ENCODE data around the gene CRYZL1.

The CRYZL1 gene

DNA sequence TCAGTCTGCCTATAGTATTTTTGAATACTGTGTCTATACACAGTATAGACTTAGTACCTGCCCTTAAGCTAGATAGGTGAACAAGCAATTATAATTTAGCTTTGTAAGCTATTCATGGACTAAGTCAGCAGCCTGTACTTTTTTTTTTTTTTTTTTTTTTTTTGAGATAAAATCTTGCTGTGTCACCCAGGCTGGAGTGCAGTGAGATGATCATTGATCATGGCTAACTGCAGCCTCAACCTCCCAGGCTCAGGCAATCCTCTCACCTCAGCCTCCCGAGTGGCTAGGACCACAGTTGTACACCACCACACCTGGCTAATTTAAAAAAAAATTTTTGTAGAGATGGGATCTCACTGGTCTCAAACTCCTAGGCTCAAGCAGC lies 18.0 kb upstream of the CRYZL1 start:
- H3K4me1 Mint-ChIP-seq = peaks cover 21% of the 10 kb centered on the region
- no peak for DNase-seq
- H3K27me3 Mint-ChIP-seq (ENCODE audit: low read depth, poor library complexity) = no peaks in the 10 kb centered on the region
- H3K27ac Mint-ChIP-seq = no peak overlapping the region
- H3K36me3 Mint-ChIP-seq (ENCODE audit: low read depth) = peaks cover 73% of the 10 kb centered on the region
- peaks cover 28% of the 10 kb centered on the region for H3K9me3 Mint-ChIP-seq
- TF ChIP-seq, protein P1, sequence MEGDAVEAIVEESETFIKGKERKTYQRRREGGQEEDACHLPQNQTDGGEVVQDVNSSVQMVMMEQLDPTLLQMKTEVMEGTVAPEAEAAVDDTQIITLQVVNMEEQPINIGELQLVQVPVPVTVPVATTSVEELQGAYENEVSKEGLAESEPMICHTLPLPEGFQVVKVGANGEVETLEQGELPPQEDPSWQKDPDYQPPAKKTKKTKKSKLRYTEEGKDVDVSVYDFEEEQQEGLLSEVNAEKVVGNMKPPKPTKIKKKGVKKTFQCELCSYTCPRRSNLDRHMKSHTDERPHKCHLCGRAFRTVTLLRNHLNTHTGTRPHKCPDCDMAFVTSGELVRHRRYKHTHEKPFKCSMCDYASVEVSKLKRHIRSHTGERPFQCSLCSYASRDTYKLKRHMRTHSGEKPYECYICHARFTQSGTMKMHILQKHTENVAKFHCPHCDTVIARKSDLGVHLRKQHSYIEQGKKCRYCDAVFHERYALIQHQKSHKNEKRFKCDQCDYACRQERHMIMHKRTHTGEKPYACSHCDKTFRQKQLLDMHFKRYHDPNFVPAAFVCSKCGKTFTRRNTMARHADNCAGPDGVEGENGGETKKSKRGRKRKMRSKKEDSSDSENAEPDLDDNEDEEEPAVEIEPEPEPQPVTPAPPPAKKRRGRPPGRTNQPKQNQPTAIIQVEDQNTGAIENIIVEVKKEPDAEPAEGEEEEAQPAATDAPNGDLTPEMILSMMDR (IDR thresholded peaks at IDR 0.05) = no peak
- no peak overlapping the region for H3K4me3 Mint-ChIP-seq

DNA sequence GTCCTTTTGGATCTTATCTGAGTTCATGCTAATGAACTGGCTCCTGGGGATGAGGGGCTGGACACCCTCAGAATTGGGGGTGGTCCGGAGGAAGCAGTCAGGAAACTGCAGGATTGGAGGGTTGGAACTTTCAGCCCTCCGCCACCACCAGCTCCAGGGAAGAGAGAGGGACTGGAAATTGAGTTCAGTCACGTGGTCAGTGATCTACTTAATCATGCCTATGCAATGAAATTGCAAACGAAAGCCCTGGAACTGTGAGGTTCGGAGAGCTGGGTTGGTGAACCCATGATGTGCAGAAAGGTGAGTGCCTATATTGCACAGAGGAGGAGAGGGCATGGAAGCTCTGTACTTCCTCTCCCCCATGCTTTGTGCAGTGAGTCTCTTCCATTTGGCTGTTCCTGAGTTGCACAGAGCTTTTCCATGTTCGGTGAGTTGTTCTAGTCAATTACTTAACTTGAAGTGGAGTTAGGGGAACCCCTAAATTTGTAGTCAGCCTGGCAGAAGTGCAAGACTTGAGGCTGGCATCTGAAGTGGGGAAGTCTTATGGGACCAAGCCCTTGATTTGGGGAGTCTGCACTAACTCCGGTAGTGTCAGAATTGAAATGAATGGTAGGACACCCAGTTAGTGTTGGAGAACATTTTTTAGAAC lies 17.5 kb upstream of the CRYZL1 start:
- Mint-ChIP-seq H3K27ac (no peak overlapping the region), H3K4me3 (no peak overlapping the region), H3K27me3 (ENCODE audit: low read depth, poor library complexity) (no peaks in the 10 kb centered on the region), H3K36me3 (ENCODE audit: low read depth) (peaks cover 75% of the 10 kb centered on the region), H3K4me1 (peaks cover 26% of the 10 kb centered on the region), H3K9me3 (peaks cover 28% of the 10 kb centered on the region)
- TF ChIP-seq, protein P1 (IDR thresholded peaks at IDR 0.05) = no peak
- DNase-seq = no peak

DNA sequence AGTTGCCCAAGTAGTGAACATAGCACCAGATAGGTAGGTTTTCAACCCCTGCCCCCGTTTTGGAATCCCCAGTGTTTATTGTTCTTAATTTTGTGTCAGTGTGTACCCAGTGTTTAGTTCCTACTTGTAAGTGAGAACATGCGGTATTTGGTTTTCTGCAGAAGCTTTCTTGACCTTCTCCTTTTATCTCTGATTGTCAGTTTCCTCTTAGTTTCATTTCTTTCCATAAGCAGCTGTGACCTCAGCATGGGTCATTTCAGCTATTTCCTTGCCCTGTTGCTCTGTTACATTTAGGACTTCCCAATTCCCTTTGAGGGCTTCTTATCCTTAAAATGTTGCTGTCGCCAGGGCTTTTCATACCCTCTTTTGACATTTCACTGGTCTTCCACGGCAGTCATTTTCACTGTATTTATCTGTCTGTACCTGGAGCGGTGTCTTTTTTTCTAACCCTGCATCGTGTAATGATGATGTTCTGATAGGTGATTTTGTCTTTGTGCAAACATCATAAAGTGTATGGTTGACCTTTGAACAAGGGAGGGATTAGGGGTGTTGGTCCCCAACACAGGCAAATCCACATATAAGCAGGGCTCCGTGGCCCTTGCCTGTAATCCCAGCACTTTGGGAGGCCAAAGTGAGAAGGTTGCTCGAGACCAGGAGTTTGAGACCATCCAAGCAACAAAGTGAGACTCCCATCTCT lies 15.7 kb upstream of the CRYZL1 start:
- Mint-ChIP-seq H3K27me3 (ENCODE audit: low read depth, poor library complexity) (no peaks in the 10 kb centered on the region), H3K36me3 (ENCODE audit: low read depth) (peaks cover 88% of the 10 kb centered on the region), H3K9me3 (peaks cover 28% of the 10 kb centered on the region), H3K4me1 (peaks cover 29% of the 10 kb centered on the region), H3K4me3 (no peak overlapping the region), H3K27ac (no peak overlapping the region)
- TF ChIP-seq, protein P1 (IDR thresholded peaks at IDR 0.05) = no peak
- no peak for DNase-seq

DNA sequence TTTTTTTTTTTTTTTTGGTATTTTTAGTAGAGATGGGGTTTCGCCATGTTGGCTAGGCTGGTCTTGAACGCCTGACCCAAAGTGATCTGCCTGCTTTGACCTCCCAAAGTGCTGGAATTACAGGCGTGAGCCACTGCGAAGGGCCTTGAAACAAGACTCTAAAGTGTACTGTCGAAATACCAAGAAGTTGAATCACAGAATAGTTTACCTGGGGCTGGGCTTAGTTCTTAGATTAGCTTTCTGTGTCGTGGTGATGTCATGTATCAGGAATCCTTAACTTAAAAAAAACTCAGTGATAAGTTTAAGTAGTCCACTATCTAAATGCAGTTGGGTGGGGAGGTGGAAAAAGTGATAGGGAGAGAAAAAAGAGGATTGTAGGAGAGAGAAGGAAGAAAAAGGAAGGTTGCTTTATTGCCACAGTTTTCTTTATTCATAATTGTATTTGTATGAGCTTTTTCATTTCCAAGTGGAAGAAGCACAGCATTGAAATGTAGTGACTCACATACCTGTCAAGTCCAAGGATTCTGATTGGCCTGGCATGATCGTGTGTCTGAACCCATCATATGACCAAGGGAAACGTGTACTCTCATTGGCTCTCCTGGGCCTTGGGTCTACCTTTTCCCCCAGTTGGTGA lies 14.2 kb upstream of the CRYZL1 start:
- Mint-ChIP-seq H3K27me3 (ENCODE audit: low read depth, poor library complexity) (no peaks in the 10 kb centered on the region), H3K36me3 (ENCODE audit: low read depth) (peaks cover 72% of the 10 kb centered on the region), H3K27ac (no peak overlapping the region), H3K4me1 (peaks cover 43% of the 10 kb centered on the region), H3K9me3 (peaks cover 13% of the 10 kb centered on the region), H3K4me3 (no peak overlapping the region)
- no peak for DNase-seq
- TF ChIP-seq, protein P1 (IDR thresholded peaks at IDR 0.05) = no peak

DNA sequence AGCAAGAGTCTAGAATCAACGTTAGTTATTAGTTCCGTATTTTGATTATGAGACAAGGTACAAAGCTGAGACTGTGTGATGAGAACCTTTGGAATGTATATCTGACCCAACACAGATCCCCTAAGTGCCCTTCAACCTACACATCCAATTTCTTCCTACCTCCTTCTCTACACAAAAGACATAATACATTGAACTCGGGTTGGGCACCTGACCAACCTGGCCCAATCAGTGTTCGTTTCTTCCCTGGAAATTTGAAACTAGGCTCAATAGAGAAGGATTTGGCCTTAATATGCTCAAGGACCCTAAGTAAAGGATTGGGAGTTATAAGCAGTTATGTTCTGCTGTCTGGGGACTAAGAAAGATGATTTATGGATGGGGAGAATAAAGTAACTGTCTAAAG lies 12.9 kb upstream of the CRYZL1 start:
- H3K4me3 Mint-ChIP-seq = no peak overlapping the region
- peak overlapping the region; percentile 26 for H3K27ac Mint-ChIP-seq
- peaks cover 70% of the 10 kb centered on the region for H3K36me3 Mint-ChIP-seq (ENCODE audit: low read depth)
- H3K9me3 Mint-ChIP-seq = peaks cover 3% of the 10 kb centered on the region
- no peaks in the 10 kb centered on the region for H3K27me3 Mint-ChIP-seq (ENCODE audit: low read depth, poor library complexity)
- DNase-seq = no peak
- peaks cover 54% of the 10 kb centered on the region for H3K4me1 Mint-ChIP-seq
- TF ChIP-seq, protein P1 (IDR thresholded peaks at IDR 0.05) = no peak

Data from nephron progenitor cell (in vitro differentiated cells).